Glutamatergic neuron (in vitro differentiated cells): ENCODE results near the gene ARIH2. TPM values are rescaled to one million over a fixed set of nuclear protein-coding genes. Genes with fewer than 3 reads are reported as not detected.

ENCODE experiments used
- DNase-seq: peaks from one replicate; pipeline ENCODE4 v3.0.0; 2022
- H3K27ac Mint-ChIP-seq: one replicate; pipeline ENCODE4 v1.8.0; 2020; ENCODE audit warnings: mild to moderate bottlenecking, mixed read lengths, inconsistent platforms; ENCODE audit not compliant: unreplicated experiment
- H3K27me3 Mint-ChIP-seq: one replicate; pipeline ENCODE4 v1.8.0; 2020; ENCODE audit warnings: mild to moderate bottlenecking, moderate library complexity, mixed read lengths, inconsistent platforms; ENCODE audit not compliant: unreplicated experiment
- H3K36me3 Mint-ChIP-seq: one replicate; pipeline ENCODE4 v1.8.0; 2020; ENCODE audit warnings: mild to moderate bottlenecking, mixed read lengths, inconsistent platforms; ENCODE audit not compliant: unreplicated experiment
- H3K4me1 Mint-ChIP-seq: one replicate; pipeline ENCODE4 v1.8.0; 2020; ENCODE audit warnings: mild to moderate bottlenecking, low read depth, mixed read lengths, inconsistent platforms; ENCODE audit not compliant: unreplicated experiment
- H3K4me3 Mint-ChIP-seq: one replicate; pipeline ENCODE4 v1.8.0; 2020; ENCODE audit warnings: mild to moderate bottlenecking, mixed read lengths, inconsistent platforms; ENCODE audit not compliant: unreplicated experiment
- H3K9me3 Mint-ChIP-seq: one replicate; pipeline ENCODE4 v1.8.0; 2020; ENCODE audit warnings: mild to moderate bottlenecking, moderate library complexity, mixed read lengths, inconsistent platforms; ENCODE audit not compliant: unreplicated experiment
- CTCF ChIP-seq: fragments of 200-600 bp; sonication (generic); IDR thresholded peaks from one replicate; pipeline ENCODE4 v1.5.0; 2021; ENCODE audit not compliant: partially characterized antibody, unreplicated experiment
- total RNA-seq: library from RNA; stranded (reverse); fragmentation: NEBNext Ultra II Directional; extraction: Animal tissue kit (Norgen Biotek cat#: 25700); gene quantifications from one replicate; pipeline ENCODE4 v1.2.1, GENCODE V29; 2021; ENCODE audit not compliant: unreplicated experiment

Gene ARIH2
- total RNA-seq, 1 donor from 2014 or later, result 74.6 TPM

- Mint-ChIP-seq H3K4me1 (peaks cover 8% of the 10 kb centered on the region), H3K27ac (peak within 1 kb of the TSS; percentile 88), H3K36me3 (peaks cover 5% of the 10 kb centered on the region), H3K9me3 (peaks cover 11% of the 10 kb centered on the region), H3K27me3 (peaks cover 15% of the 10 kb centered on the region), H3K4me3 (peak within 1 kb of the TSS; percentile 95)
- no peak for TF ChIP-seq CTCF
- peak; percentile 94 for DNase-seq
These were observed 110.3 kb downstream of the ARIH2 start, which contains the start of gene IMPDH2 for GRCh38 chr3:49028673-49029562. IMPDH2 (minus strand) TSS chr3:49029398; CDS start chr3:49029350, 48 bp downstream.

- Mint-ChIP-seq H3K4me1 (peaks cover 8% of the 10 kb centered on the region), H3K27ac (peak overlapping the region; percentile 88), H3K9me3 (peaks cover 11% of the 10 kb centered on the region), H3K4me3 (peak overlapping the region; percentile 95), H3K27me3 (peaks cover 15% of the 10 kb centered on the region), H3K36me3 (peaks cover 5% of the 10 kb centered on the region)
- no peak for TF ChIP-seq CTCF
- no peak for DNase-seq
These were observed 110.9 kb downstream of the ARIH2 start for GRCh38 chr3:49029563-49029884.

GRCh38 chr3:49030321-49030720, 111.7 kb downstream of the ARIH2 start:
- Mint-ChIP-seq H3K4me1 (peaks cover 8% of the 10 kb centered on the region), H3K4me3 (no peak overlapping the region), H3K27me3 (peaks cover 15% of the 10 kb centered on the region), H3K27ac (no peak overlapping the region), H3K36me3 (peaks cover 5% of the 10 kb centered on the region), H3K9me3 (peaks cover 11% of the 10 kb centered on the region)
- DNase-seq, result no peak
- TF ChIP-seq CTCF, result no peak

GRCh38 chr3:49032646-49033304, 114.1 kb downstream of the ARIH2 start:
- H3K4me3 Mint-ChIP-seq, result no peak overlapping the region
- peaks cover 6% of the 10 kb centered on the region for H3K9me3 Mint-ChIP-seq
- no peak for TF ChIP-seq CTCF
- H3K36me3 Mint-ChIP-seq, result peaks cover 5% of the 10 kb centered on the region
- H3K27ac Mint-ChIP-seq, result no peak overlapping the region
- no peak for DNase-seq
- peaks cover 11% of the 10 kb centered on the region for H3K27me3 Mint-ChIP-seq
- peaks cover 5% of the 10 kb centered on the region for H3K4me1 Mint-ChIP-seq

- Mint-ChIP-seq H3K27me3 (peaks cover 7% of the 10 kb centered on the region), H3K36me3 (peaks cover 5% of the 10 kb centered on the region), H3K4me3 (no peak overlapping the region), H3K9me3 (peaks cover under 1% of the 10 kb centered on the region), H3K27ac (no peak overlapping the region), H3K4me1 (no peaks in the 10 kb centered on the region)
- TF ChIP-seq CTCF, result no peak
- DNase-seq, result no peak
These were observed 116.0 kb downstream of the ARIH2 start for GRCh38 chr3:49034650-49035049.
